ENCODE results near the gene MAN2C1.

The MAN2C1 gene

DNA sequence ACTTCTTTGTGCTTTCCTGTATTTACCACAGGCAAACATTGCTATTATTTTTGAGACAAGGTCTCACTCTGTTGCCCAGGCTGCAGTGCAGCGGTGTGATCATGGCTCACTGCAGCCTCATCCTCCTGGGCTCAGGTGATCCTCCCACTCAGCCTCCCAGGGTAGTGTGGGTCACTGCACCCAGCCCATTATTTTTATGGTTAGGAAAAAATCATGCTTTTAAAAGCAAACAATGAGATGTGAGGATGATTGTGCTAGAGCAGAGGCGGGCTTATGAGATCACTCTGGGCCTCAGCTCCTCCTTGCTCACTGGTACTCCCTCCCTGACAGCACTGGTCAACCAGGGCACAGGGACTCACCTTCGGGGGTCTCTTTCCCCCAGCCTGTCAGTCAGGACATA is 2.2 kb downstream of the MAN2C1 start:
- no peak overlapping the region for H3K4me3 ChIP-seq (ENCODE audit: low read depth, low read length)
- TF ChIP-seq, protein P1, sequence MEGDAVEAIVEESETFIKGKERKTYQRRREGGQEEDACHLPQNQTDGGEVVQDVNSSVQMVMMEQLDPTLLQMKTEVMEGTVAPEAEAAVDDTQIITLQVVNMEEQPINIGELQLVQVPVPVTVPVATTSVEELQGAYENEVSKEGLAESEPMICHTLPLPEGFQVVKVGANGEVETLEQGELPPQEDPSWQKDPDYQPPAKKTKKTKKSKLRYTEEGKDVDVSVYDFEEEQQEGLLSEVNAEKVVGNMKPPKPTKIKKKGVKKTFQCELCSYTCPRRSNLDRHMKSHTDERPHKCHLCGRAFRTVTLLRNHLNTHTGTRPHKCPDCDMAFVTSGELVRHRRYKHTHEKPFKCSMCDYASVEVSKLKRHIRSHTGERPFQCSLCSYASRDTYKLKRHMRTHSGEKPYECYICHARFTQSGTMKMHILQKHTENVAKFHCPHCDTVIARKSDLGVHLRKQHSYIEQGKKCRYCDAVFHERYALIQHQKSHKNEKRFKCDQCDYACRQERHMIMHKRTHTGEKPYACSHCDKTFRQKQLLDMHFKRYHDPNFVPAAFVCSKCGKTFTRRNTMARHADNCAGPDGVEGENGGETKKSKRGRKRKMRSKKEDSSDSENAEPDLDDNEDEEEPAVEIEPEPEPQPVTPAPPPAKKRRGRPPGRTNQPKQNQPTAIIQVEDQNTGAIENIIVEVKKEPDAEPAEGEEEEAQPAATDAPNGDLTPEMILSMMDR (IDR thresholded peaks at IDR 0.05; ENCODE audit: low read depth, low read length): no peak

DNA sequence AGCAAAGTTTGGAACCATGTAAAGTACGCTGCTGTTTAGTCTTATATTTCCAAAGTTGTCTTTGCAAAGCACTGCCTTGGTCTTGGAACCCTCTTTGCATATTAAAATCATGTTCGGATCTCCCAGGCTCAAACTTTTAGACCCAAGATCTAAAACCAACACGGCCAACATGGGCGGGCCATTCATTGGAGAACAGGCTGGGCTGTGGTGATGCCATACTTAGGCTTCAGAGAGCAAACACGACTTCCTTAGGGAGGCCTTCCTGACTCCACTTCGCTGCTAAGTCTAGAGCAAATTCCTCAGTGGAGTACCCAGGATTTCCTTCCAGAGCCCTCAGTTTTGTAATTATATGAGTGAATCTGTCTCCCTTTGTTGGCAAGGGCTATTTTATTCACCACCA is 3.5 kb downstream of the MAN2C1 start:
- no peak overlapping the region for H3K4me3 ChIP-seq (ENCODE audit: low read depth, low read length)
- TF ChIP-seq, protein P1 (IDR thresholded peaks at IDR 0.05; ENCODE audit: low read depth, low read length): no peak

DNA sequence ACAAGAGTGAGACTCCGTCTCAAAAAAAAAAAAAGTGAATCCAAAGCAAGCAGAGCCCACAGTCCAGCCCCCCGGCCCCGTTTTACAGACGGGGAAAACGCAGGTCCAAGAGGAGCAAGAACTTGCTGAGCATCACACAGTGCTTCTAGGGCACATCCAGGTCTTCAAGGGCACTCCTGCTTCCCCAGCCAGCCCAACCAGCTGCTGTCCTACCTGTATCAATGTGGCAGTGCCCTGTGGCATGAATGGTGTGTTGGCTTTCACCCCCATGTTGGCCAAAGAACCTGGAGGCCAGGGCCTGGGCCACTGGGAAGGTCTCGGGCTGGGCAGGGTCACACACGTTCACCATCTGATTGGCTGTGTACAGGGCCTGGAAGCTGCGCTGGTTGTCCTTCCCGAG is 4.6 kb downstream of the MAN2C1 start:
- TF ChIP-seq, protein P1 (IDR thresholded peaks at IDR 0.05; ENCODE audit: low read depth, low read length): no peak
- no peak overlapping the region for H3K4me3 ChIP-seq (ENCODE audit: low read depth, low read length)

DNA sequence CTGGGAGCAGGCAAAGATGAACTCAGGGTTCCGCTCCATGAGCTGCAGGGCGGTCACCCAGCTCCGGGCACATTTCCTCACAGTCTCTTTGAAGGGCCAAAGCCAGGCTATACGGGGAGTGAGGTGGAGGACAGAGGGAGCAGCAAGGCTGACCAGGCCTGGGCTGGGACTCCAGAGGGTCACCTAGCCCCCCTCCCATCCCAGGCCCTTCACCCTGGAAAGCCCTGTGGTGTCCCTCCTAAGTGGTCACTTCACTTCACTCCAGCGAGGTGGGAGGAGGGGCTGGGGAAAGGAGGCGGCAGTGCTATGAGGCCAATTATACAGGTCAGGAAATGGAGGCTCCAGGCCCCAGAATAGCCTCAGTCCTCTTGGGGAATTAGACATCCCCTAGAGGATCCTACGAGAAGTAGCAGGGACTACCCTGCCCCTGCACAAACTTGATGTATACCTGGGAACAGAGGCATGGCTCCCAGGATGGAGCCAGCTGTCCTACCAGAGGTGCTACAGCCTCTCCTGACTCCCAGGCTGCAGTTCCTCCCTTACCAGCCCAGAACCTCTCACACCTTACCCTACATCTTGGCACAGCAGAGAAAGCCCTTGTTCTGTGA is 5.7 kb downstream of the MAN2C1 start:
- TF ChIP-seq, protein P1 (IDR thresholded peaks at IDR 0.05; ENCODE audit: low read depth, low read length): no peak
- no peak overlapping the region for H3K4me3 ChIP-seq (ENCODE audit: low read depth, low read length)

DNA sequence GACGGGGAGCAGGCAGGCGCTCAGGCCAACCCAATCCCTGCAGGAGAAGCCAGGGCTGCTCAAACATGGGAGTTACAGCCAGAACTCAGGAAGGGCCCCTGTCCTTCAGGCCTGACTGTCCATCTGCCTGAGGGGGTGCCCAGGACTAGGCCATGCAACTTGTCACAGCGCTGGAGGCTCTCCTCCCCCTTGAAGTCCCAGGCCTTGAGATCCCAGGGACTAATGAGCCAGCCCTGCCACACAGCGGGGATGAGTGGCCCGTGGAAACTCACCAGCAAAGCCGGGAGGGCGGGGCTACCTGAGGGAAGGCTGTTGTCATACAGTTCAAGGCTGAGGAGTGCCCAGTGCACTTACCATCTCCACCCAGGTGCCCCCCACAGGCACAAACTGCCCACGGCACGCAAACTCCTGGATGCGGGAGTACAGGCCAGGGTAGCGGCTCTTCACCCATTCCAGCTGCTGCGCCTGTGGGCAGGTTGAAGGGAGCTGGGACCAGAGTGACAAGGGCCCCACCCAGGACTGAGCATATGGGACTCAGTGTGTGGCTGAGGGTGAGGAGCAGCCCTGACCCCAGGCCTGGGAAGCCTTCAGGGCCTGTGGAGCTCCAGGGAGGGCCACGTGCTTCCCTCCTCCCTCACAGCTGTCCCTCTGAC is 6.3 kb downstream of the MAN2C1 start:
- TF ChIP-seq, protein P1 (IDR thresholded peaks at IDR 0.05; ENCODE audit: low read depth, low read length): no peak
- no peak overlapping the region for H3K4me3 ChIP-seq (ENCODE audit: low read depth, low read length)

DNA sequence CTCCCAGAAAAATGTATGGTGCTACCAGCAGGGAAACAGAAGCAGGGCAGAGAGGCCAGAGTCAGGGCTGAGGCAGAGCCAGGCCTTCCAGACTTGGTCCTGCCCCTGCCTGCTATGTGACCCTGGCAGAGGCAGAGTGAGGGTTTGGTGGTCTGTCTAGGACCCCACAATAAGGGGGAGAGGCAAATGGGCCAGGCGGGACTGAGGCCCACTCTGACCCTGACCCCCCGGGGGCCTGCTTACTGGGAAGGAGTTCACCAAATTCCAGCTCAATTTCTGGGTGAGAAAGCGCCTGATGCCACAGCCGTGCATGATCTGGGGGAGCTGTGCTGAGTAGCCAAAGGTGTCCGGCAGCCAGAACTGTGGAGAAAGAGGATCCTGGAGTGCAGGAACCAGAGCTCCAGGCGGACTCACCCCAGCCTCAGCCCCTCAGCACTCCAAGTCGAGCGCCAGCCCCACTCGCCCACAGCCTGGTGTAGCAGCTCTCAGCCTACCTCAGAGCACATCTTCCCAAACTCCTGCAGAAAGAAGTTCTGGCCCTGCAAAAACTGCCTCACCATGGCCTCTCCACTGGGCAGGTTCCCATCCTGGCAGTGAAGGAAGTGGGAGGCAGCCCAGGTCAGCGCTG is 6.9 kb downstream of the MAN2C1 start:
- H3K4me3 ChIP-seq (ENCODE audit: low read depth, low read length): no peak overlapping the region
- TF ChIP-seq, protein P1 (IDR thresholded peaks at IDR 0.05; ENCODE audit: low read depth, low read length): no peak

DNA sequence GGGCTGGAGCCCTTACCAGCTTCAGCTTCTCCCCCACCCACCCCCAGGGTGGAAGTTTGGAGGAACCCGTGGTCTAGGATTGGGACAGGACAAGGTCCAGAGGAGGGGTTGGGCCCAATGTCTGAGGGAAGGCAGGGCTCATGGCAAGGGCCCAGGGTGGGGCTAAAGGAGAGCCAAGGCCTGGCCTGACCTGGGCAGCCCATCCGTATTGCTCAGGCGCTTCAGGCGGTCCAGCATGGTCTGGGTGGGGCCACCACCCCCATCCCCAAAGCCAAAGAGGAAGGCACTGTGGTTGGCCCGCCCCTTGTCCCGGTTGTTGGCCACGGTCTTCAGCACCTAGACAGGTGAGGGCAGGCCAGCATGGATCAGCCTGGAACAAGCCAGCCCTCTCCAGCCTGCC is 7.6 kb downstream of the MAN2C1 start:
- H3K4me3 ChIP-seq (ENCODE audit: low read depth, low read length): no peak overlapping the region
- TF ChIP-seq, protein P1 (IDR thresholded peaks at IDR 0.05; ENCODE audit: low read depth, low read length): no peak

Measured in WI38 (cell line).